ENCODE results near the gene DYNC2I2.

The DYNC2I2 gene

GRCh38 chr9:128690684-128691034 lies 34.0 kb upstream of the DYNC2I2 start:
- no peak for DNase-seq (ENCODE audit: low read depth)
- no peak for TF ChIP-seq MYC (IDR thresholded peaks at IDR 0.05; ENCODE audit: low read depth, low read length)
- TF ChIP-seq, protein P1, sequence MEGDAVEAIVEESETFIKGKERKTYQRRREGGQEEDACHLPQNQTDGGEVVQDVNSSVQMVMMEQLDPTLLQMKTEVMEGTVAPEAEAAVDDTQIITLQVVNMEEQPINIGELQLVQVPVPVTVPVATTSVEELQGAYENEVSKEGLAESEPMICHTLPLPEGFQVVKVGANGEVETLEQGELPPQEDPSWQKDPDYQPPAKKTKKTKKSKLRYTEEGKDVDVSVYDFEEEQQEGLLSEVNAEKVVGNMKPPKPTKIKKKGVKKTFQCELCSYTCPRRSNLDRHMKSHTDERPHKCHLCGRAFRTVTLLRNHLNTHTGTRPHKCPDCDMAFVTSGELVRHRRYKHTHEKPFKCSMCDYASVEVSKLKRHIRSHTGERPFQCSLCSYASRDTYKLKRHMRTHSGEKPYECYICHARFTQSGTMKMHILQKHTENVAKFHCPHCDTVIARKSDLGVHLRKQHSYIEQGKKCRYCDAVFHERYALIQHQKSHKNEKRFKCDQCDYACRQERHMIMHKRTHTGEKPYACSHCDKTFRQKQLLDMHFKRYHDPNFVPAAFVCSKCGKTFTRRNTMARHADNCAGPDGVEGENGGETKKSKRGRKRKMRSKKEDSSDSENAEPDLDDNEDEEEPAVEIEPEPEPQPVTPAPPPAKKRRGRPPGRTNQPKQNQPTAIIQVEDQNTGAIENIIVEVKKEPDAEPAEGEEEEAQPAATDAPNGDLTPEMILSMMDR (IDR thresholded peaks at IDR 0.05; ENCODE audit: low read depth, low read length): no peak
- TF ChIP-seq, protein P2, sequence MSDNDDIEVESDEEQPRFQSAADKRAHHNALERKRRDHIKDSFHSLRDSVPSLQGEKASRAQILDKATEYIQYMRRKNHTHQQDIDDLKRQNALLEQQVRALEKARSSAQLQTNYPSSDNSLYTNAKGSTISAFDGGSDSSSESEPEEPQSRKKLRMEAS (IDR thresholded peaks at IDR 0.05; ENCODE audit: low read depth, low read length): no peak
- no peak for TF ChIP-seq POLR2A (IDR thresholded peaks at IDR 0.05; ENCODE audit: extremely low read depth, insufficient read length)
- peak overlapping the region; percentile 68 for H3K4me3 ChIP-seq (ENCODE audit: low read depth, low read length)

DNA sequence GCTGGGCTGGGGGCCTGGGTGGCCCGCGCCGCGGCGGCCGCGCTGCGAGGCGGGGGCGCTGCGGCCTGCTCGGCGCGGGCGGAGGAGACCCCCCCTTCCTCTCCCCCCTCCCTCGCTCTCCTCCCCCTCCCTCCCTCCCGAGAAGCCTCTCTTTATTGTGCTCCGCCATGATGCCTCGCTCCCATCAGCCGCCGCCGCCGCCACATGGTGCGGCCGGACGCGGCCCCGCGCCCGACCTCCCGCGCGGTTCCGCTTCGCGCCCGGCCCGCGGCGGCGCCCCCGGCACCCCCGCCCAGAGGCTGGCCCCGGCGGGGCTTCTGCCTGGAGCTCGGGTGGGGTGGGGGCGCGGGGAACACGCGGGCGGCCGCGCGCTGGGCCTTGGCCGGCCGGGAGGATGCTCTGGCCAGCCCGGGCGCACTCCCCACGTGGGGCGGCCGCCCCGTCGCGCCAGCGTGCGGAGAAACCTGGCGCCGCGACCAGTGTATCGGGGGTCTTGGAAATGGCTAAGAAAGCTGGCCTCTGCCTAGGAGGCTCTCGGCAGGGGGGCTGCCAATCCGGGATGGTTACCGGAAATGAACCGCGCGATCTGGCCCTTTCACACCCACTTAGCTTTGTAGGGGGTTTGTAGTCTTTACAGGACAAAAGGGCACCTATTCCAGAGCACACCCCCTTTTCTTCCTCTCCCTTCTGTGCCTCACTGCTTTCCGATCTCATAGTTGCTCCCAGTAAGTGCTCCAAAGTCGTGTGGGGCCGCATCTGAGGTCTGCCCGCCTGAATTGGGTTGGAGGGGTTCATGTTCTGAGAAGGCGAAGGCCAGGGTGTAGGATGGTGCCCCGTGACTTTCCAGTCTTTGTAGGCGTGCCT lies 33.4 kb upstream of the DYNC2I2 start:
- DNase-seq (ENCODE audit: low read depth): peak; percentile 66
- peak overlapping the region; percentile 68 for H3K4me3 ChIP-seq (ENCODE audit: low read depth, low read length)
- TF ChIP-seq, protein P2 (IDR thresholded peaks at IDR 0.05; ENCODE audit: low read depth, low read length): no peak
- TF ChIP-seq MYC (IDR thresholded peaks at IDR 0.05; ENCODE audit: low read depth, low read length): peak; percentile 33; the same call in 1 of the 2 replicates

- no peak for DNase-seq (ENCODE audit: low read depth)
- no peak for TF ChIP-seq POLR2A (IDR thresholded peaks at IDR 0.05; ENCODE audit: extremely low read depth, insufficient read length)
- TF ChIP-seq MYC (IDR thresholded peaks at IDR 0.05; ENCODE audit: low read depth, low read length): no peak; the same call in 1 of the 2 replicates
- TF ChIP-seq, protein P2 (IDR thresholded peaks at IDR 0.05; ENCODE audit: low read depth, low read length): no peak
- TF ChIP-seq, protein P1 (IDR thresholded peaks at IDR 0.05; ENCODE audit: low read depth, low read length): no peak
- H3K4me3 ChIP-seq (ENCODE audit: low read depth, low read length): peak overlapping the region; percentile 46
Observed at GRCh38 chr9:128689293-128689774, 32.7 kb upstream of the DYNC2I2 start.

GRCh38 chr9:128688501-128689292 lies 32.0 kb upstream of the DYNC2I2 start, which contains the start of gene SET:
Gene SET (plus strand): TSS chr9:128689222. CDS start chr9:128689583, 361 bp downstream.
- TF ChIP-seq, protein P1 (IDR thresholded peaks at IDR 0.05; ENCODE audit: low read depth, low read length): no peak
- peak; percentile 77 for TF ChIP-seq MYC (IDR thresholded peaks at IDR 0.05; ENCODE audit: low read depth, low read length)
- TF ChIP-seq POLR2A (IDR thresholded peaks at IDR 0.05; ENCODE audit: extremely low read depth, insufficient read length): peak; percentile 92
- TF ChIP-seq, protein P2 (IDR thresholded peaks at IDR 0.05; ENCODE audit: low read depth, low read length): peak; percentile 68; the same call in 1 of the 2 replicates
- peak; percentile 95 for DNase-seq (ENCODE audit: low read depth)
- peak within 1 kb of the TSS; percentile 68 for H3K4me3 ChIP-seq (ENCODE audit: low read depth, low read length)

DNA sequence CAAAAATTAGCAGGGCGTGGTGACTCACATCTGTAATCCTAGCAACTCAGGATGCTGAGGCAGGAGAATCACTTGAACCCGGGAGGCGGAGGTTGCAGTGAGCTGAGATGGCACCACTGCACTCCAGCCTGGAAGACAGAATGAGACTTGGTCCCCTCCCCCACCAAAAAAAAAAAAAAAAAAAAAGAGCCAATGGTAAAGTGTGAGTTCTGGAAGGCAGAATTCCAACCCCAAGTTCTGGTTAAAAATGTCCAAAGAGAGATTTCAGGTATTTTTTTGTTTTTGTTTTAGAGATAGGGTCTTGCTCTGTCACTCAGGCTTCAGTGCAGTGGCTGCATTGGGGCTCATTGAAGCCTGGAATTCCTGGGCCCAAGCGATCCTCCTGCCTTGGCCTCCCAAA lies 30.8 kb upstream of the DYNC2I2 start:
- H3K4me3 ChIP-seq (ENCODE audit: low read depth, low read length): no peak overlapping the region
- no peak for DNase-seq (ENCODE audit: low read depth)

More for the DNA sequence above, 30.8 kb upstream of the DYNC2I2 start:
- TF ChIP-seq, protein P2 (IDR thresholded peaks at IDR 0.05; ENCODE audit: low read depth, low read length): no peak
- TF ChIP-seq POLR2A (IDR thresholded peaks at IDR 0.05; ENCODE audit: extremely low read depth, insufficient read length): no peak
- TF ChIP-seq MYC (IDR thresholded peaks at IDR 0.05; ENCODE audit: low read depth, low read length): no peak
- TF ChIP-seq, protein P1 (IDR thresholded peaks at IDR 0.05; ENCODE audit: low read depth, low read length): no peak
